HG02623 (cell line): ENCODE data around the gene ELOVL1.

Experiments used
- ATAC-seq: cut with Tn5 transposase; IDR thresholded peaks from one replicate; pipeline ENCODE4 v1.9.1; 2021; ENCODE audit warnings: moderate library complexity; ENCODE audit not compliant: unreplicated experiment

Gene ELOVL1

GRCh38 chr1:43331688-43332087 is 36.1 kb downstream of the ELOVL1 start:
- no peak for ATAC-seq

DNA sequence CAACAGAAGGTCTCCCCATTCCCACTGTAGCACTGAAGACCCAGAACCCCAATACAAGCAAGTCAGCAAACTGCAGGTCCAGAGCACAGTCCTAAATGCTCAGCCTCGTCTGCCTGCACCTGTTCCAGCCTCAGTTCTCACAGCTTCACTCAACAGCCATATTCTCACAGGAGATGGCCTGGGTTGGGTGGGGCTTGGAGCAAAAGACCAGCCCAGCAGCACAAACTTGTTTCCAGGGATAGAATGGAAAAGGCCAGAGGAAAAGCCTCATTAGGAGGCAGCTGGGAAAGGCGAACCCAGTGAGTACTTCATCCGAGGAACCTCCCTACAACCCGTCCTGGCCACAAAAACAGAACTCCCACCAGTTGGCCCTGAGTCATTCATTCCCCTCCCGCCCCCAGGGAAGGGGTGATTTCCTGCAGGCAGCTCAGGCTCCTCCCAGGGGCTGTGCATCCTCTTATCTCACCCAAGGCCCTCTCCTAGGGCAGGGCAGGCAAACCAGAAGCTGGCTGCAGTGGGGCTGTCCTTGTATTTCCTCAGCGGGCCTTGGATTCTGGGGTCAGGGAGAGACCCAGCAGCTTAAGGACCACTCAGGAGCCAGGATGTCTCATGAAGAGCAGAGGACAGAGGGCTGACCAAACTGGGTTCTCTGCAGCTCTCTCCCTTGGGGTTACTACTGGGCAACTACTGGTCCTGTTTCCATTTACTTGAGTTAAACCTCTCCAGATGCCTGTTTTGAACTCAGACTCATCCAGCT is 37.6 kb downstream of the ELOVL1 start:
- ATAC-seq: no peak

GRCh38 chr1:43327549-43328292 is 40.1 kb downstream of the ELOVL1 start:
- ATAC-seq: no peak

GRCh38 chr1:43325381-43325780 is 42.4 kb downstream of the ELOVL1 start:
- ATAC-seq: no peak

DNA sequence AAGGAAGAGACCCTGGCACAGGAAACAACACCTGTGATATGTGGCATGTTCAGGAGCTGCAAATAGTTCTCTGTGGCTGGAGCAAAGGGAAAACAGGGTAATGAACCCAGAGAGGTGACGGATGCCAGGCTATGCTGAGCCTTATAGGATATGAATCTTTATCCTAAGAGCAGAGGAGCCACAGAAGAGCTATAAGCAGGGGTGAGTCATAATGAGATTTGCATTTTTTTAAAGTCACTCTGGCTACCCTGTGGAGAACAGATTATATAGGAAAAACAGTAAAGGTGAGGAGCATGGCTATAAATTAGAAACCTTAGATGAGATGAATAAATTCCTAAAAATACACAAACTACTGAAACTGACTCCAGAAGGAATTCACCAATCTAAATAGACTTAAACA is 43.0 kb downstream of the ELOVL1 start:
- no peak for ATAC-seq

GRCh38 chr1:43322506-43322905 is 45.3 kb downstream of the ELOVL1 start:
- ATAC-seq: no peak

DNA sequence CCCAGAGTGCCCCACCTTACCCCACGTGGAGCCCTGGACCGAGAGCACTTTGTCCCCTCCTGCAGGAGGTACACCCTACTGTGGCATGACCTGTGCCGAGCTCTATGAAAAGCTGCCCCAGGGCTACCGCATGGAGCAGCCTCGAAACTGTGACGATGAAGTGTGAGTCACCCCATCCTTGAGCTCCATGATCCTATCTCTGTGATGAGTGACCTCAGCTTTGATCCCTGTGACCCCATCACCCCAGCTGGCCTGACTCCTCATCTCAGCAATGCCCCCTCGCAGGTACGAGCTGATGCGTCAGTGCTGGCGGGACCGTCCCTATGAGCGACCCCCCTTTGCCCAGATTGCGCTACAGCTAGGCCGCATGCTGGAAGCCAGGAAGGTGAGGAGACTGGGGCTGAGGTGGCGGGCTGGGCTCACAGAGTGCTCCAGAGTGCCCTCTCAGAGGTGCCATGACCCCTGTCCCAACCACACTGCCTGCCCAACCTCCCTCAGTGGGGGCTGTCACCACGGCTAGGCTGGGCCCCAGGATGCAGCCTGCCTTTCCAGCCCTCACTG is 46.4 kb downstream of the ELOVL1 start:
- ATAC-seq: no peak

- ATAC-seq: no peak
Observed at GRCh38 chr1:43319766-43320165, 48.0 kb downstream of the ELOVL1 start.

- no peak for ATAC-seq
Observed at GRCh38 chr1:43319288-43319687, 48.5 kb downstream of the ELOVL1 start.

- no peak for ATAC-seq
Observed at GRCh38 chr1:43318831-43319230, 49.0 kb downstream of the ELOVL1 start.

- no peak for ATAC-seq
Observed at GRCh38 chr1:43317817-43318471, 49.9 kb downstream of the ELOVL1 start.

GRCh38 chr1:43316738-43317520 is 50.9 kb downstream of the ELOVL1 start:
- ATAC-seq: no peak

GRCh38 chr1:43315963-43316737 is 51.7 kb downstream of the ELOVL1 start:
- no peak for ATAC-seq

DNA sequence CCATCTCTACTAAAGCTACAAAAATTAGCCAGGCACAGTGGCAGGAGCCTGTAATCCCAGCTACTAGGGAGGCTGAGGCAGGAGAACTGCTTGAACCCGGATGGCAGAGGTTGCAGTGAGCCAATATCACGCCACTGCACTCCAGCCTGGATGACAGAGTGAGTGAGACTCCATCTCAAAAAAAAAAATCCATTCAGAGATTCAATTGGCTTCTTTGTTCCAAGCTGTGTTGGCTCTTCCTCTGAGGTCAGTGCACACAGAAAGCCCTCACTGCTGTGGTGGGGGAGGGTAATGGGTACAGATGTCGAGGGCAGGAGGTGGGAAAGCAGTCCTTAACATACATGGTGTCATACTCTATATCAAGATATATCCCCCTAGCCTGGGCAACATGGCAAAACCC is 52.3 kb downstream of the ELOVL1 start:
- ATAC-seq: no peak

GRCh38 chr1:43314233-43314632 is 53.6 kb downstream of the ELOVL1 start:
- ATAC-seq: no peak

GRCh38 chr1:43313771-43314170 is 54.0 kb downstream of the ELOVL1 start:
- no peak for ATAC-seq
